Hematopoietic multipotent progenitor cell treated with erythropoietin and hydrocortisone succinate and interleukin-3 and kit ligand, for 17 days (in vitro differentiated cells): ENCODE results near the gene CTDSPL2.
A peak's percentile ranks its signal among the peaks of the same experiment; 100 is the strongest.
"Not testable (repeated sequence)": the region's sequence is repeated elsewhere in the genome, so short reads cannot be mapped to it uniquely, and the experiment has no call there.

Experiments used
- DNase-seq: peaks from one replicate; pipeline ENCODE4 v3.0.0-alpha.2; 2015; ENCODE audit warnings: low spot score

CTDSPL2 gene

GRCh38 chr15:44541282-44541958 lies 114.0 kb downstream of the CTDSPL2 start:
- peak; percentile 59 for DNase-seq

- DNase-seq = peak; percentile 67
These were observed 115.2 kb downstream of the CTDSPL2 start for GRCh38 chr15:44542596-44542995.

- not testable (repeated sequence) for DNase-seq
These were observed 117.3 kb downstream of the CTDSPL2 start for GRCh38 chr15:44544745-44545144.

- DNase-seq = peak; percentile 50
These were observed 118.7 kb downstream of the CTDSPL2 start for GRCh38 chr15:44545913-44546802.

- DNase-seq = not testable (repeated sequence)
These were observed 121.7 kb downstream of the CTDSPL2 start for GRCh38 chr15:44549152-44549551.

- peak; percentile 39 for DNase-seq
These were observed 122.8 kb downstream of the CTDSPL2 start for GRCh38 chr15:44550256-44550655.

- no peak for DNase-seq
These were observed 123.3 kb downstream of the CTDSPL2 start for GRCh38 chr15:44550734-44551133.

GRCh38 chr15:44554934-44555723 lies 127.7 kb downstream of the CTDSPL2 start:
- no peak for DNase-seq

GRCh38 chr15:44560926-44561325 lies 133.5 kb downstream of the CTDSPL2 start:
- not testable (repeated sequence) for DNase-seq

- no peak for DNase-seq
These were observed 138.1 kb downstream of the CTDSPL2 start for GRCh38 chr15:44565387-44566154.

GRCh38 chr15:44566155-44566540 lies 138.7 kb downstream of the CTDSPL2 start:
- DNase-seq = no peak

GRCh38 chr15:44568338-44568737 lies 140.9 kb downstream of the CTDSPL2 start:
- DNase-seq = no peak

- no peak for DNase-seq
These were observed 141.9 kb downstream of the CTDSPL2 start for GRCh38 chr15:44569316-44569715.

- DNase-seq = no peak
These were observed 142.9 kb downstream of the CTDSPL2 start for GRCh38 chr15:44570361-44570760.

- no peak for DNase-seq
These were observed 146.0 kb downstream of the CTDSPL2 start for GRCh38 chr15:44573386-44573785.

GRCh38 chr15:44574734-44575133 lies 147.3 kb downstream of the CTDSPL2 start:
- DNase-seq = no peak
